Measurements from ENCODE around the gene PRSS50.
A peak's percentile ranks its signal among the peaks of the same experiment; 100 is the strongest.

Gene PRSS50

GRCh38 chr3:46678280-46678679 is 39.4 kb downstream of the PRSS50 start:
- H3K27ac ChIP-seq: no peak overlapping the region
- TF ChIP-seq CTCF (IDR thresholded peaks at IDR 0.05): no peak
- no peak for TF ChIP-seq ZFX (IDR thresholded peaks at IDR 0.05; ENCODE audit: borderline replicate concordance)

- H3K27ac ChIP-seq: no peak overlapping the region
- no peak for TF ChIP-seq CTCF (IDR thresholded peaks at IDR 0.05)
- TF ChIP-seq ZFX (IDR thresholded peaks at IDR 0.05; ENCODE audit: borderline replicate concordance): no peak
Measured at GRCh38 chr3:46677411-46677726, 40.3 kb downstream of the PRSS50 start.

GRCh38 chr3:46676601-46677410 is 40.9 kb downstream of the PRSS50 start:
- no peak overlapping the region for H3K27ac ChIP-seq
- TF ChIP-seq ZFX (IDR thresholded peaks at IDR 0.05; ENCODE audit: borderline replicate concordance) (no peak), CTCF (IDR thresholded peaks at IDR 0.05) (no peak)

GRCh38 chr3:46675843-46676567 is 41.7 kb downstream of the PRSS50 start:
- H3K27ac ChIP-seq: no peak overlapping the region
- TF ChIP-seq CTCF (IDR thresholded peaks at IDR 0.05): no peak
- no peak for TF ChIP-seq ZFX (IDR thresholded peaks at IDR 0.05; ENCODE audit: borderline replicate concordance)

GRCh38 chr3:46675426-46675825 is 42.2 kb downstream of the PRSS50 start:
- no peak for TF ChIP-seq ZFX (IDR thresholded peaks at IDR 0.05; ENCODE audit: borderline replicate concordance)
- TF ChIP-seq CTCF (IDR thresholded peaks at IDR 0.05): no peak

GRCh38 chr3:46674031-46674845 is 43.4 kb downstream of the PRSS50 start:
- 0 out of 2 replicates have a peak, but pooled peaks have one; percentile 4 for TF ChIP-seq CTCF (IDR thresholded peaks at IDR 0.05)
- no peak for TF ChIP-seq ZFX (IDR thresholded peaks at IDR 0.05; ENCODE audit: borderline replicate concordance)
- no peak overlapping the region for H3K27ac ChIP-seq

More at GRCh38 chr3:46675426-46675825, 42.2 kb downstream of the PRSS50 start:
- H3K27ac ChIP-seq: no peak overlapping the region

Data from 22Rv1 (cell line).